ENCODE data around the gene RALBP1. TPM values are rescaled to one million over a fixed set of nuclear protein-coding genes. Genes with fewer than 3 reads are reported as not detected.

The RALBP1 gene
- total and polyA plus RNA-seq, 2 of the 8 experiments (the other 6 are each of a cell fraction or from before 2014, with no cell fraction given), result 40.3 to 67.8 TPM

- Histone ChIP-seq H2AFZ (ENCODE audit: low read length) (no peak overlapping the region), H3K4ac (replicated peaks; ENCODE audit: insufficient read length, low read depth, low read length) (no peak overlapping the region), H3K56ac (replicated peaks; ENCODE audit: insufficient read length, low read depth, low read length) (no peak overlapping the region), H4K8ac (ENCODE audit: extremely low read depth, insufficient read depth, low read length) (no peak overlapping the region), H3K4me3 (ENCODE audit: extremely low read depth in 1 of 4, insufficient read depth in 2 of 4, low read depth in 3 of 4, low read length in 4 of 4) (no peak overlapping the region), H2BK20ac (ENCODE audit: low read length) (no peak overlapping the region), H2BK120ac (replicated peaks; ENCODE audit: low read depth, low read length) (no peak overlapping the region), H3K23ac (ENCODE audit: insufficient read length) (no peak overlapping the region), H3K27ac (ENCODE audit: low read depth, low read length) (no peak overlapping the region), H4K91ac (replicated peaks; ENCODE audit: insufficient read length, low read length) (no peak overlapping the region), H2AK5ac (ENCODE audit: low read depth, low read length) (no peak overlapping the region), H4K5ac (ENCODE audit: insufficient read length, low read depth, low read length) (no peak overlapping the region), H4K20me1 (replicated peaks in 1 of 2; ENCODE audit: control insufficient read depth in 1 of 2, insufficient read depth in 2 of 2, low read length in 2 of 2) (no peaks in the 10 kb centered on the region), H3K36me3 (ENCODE audit: control insufficient read depth in 2 of 4, insufficient read depth in 4 of 4, low read length in 3 of 4) (no peaks in the 10 kb centered on the region), H3K79me1 (ENCODE audit: low read depth, low read length) (no peaks in the 10 kb centered on the region), H3K9ac (replicated peaks in 1 of 4; ENCODE audit: extremely low read depth in 1 of 4, low read depth in 3 of 4, low read length in 3 of 4) (no peak overlapping the region), H3K9me3 (ENCODE audit: insufficient read depth in 2 of 2, low read depth in 1 of 2, low read length in 1 of 2) (peaks cover 2 to 6% of the 10 kb centered on the region in 2 experiments; a peak in 2 of 4 replicates), H3K27me3 (replicated peaks in 1 of 4; ENCODE audit: control insufficient read depth in 3 of 4, extremely low read depth in 1 of 4, insufficient read depth in 3 of 4, low read length in 3 of 4) (no peaks in the 10 kb centered on the region), H3K79me2 (ENCODE audit: control insufficient read depth in 1 of 2, insufficient read depth in 2 of 2, low read length in 2 of 2) (no peaks in the 10 kb centered on the region), H2BK5ac (ENCODE audit: low read depth, low read length) (no peak overlapping the region), H3K4me1 (replicated peaks in 1 of 4; ENCODE audit: control insufficient read depth in 3 of 4, insufficient read depth in 4 of 4, low read length in 3 of 4) (peaks cover 0 to 2% (median 0%) of the 10 kb centered on the region in 4 experiments; a peak in 2 of 7 replicates), H3K14ac (ENCODE audit: insufficient read length) (no peak overlapping the region), H2BK12ac (ENCODE audit: low read depth, low read length) (no peak overlapping the region), H2BK15ac (ENCODE audit: low read length) (no peak overlapping the region), H3K18ac (ENCODE audit: extremely low read depth, low read length) (no peak overlapping the region), H3K4me2 (ENCODE audit: insufficient read depth in 1 of 2, low read depth in 2 of 2, low read length in 2 of 2) (no peak overlapping the region), H3K23me2 (ENCODE audit: low read depth, low read length) (no peaks in the 10 kb centered on the region; the same call in 1 of the 2 replicates)
- DNase-seq (ENCODE audit: low read depth in 1 of 2, low spot score in 2 of 2), result no peak
- no peak for FAIRE-seq
- 88% methylated on average over 11 of the region's 11 CpGs; no CpG with 5 or more reads in 1 of the 2 experiments for WGBS, 2 experiments (ENCODE audit: extremely low coverage in 1 of 2, insufficient coverage in 1 of 2, insufficient read length in 1 of 2, insufficient replicate concordance in 2 of 2, low coverage in 1 of 2, low lambda C conversion rate in 2 of 2, missing lambda C conversion rate in 1 of 2)
- ChIA-PET CTCF (ENCODE audit: partially characterized antibody) (no interaction called here), POLR2A (ENCODE audit: partially characterized antibody) (no interaction called here)
- TF ChIP-seq CHD2 (IDR thresholded peaks at IDR 0.05; ENCODE audit: low read length), result no peak
- no peak for TF ChIP-seq JUN (IDR thresholded peaks at IDR 0.05; ENCODE audit: low read depth, low read length)
- TF ChIP-seq SP1 (IDR thresholded peaks at IDR 0.05; ENCODE audit: low read depth, low read length), result no peak
- no peak for TF ChIP-seq RBBP5 (IDR thresholded peaks at IDR 0.05; ENCODE audit: borderline replicate concordance, low read depth, low read length)
- no peak for TF ChIP-seq BCL11A (IDR thresholded peaks at IDR 0.05; ENCODE audit: low read depth in 2 of 2, low read length in 2 of 2)
- TF ChIP-seq E2F6 (IDR thresholded peaks at IDR 0.05), result no peak
- TF ChIP-seq POLR2AphosphoS5 (IDR thresholded peaks at IDR 0.05; ENCODE audit: low read depth, low read length), result no peak
- TF ChIP-seq ASH2L (IDR thresholded peaks at IDR 0.05; ENCODE audit: low read length), result no peak
- no peak for TF ChIP-seq NANOG (IDR thresholded peaks at IDR 0.05; ENCODE audit: insufficient read depth, low read depth, low read length, poor library complexity, severe bottlenecking)
- no peak for TF ChIP-seq EP300 (IDR thresholded peaks at IDR 0.05; ENCODE audit: borderline replicate concordance in 1 of 2, low read depth in 2 of 2, low read length in 2 of 2)
- no peak for TF ChIP-seq CBX8 (IDR thresholded peaks at IDR 0.05; ENCODE audit: borderline replicate concordance, low read depth, low read length)
- TF ChIP-seq TCF12 (IDR thresholded peaks at IDR 0.05; ENCODE audit: low read depth, low read length), result no peak
- TF ChIP-seq HDAC6 (IDR thresholded peaks at IDR 0.05; ENCODE audit: low read depth, low read length), result no peak
- TF ChIP-seq RFX5 (IDR thresholded peaks at IDR 0.05; ENCODE audit: borderline replicate concordance, low read depth, low read length), result no peak
Measured at GRCh38 chr18:9428301-9428706, 47.0 kb upstream of the RALBP1 start.

Data from H1 (cell line).